HG02852 (cell line): ENCODE results near the gene SLF2.
"Not testable (repeated sequence)": the region's sequence is repeated elsewhere in the genome, so short reads cannot be mapped to it uniquely, and the experiment has no call there.

ENCODE experiments used
- ATAC-seq: cut with Tn5 transposase; IDR thresholded peaks from one replicate; pipeline ENCODE4 v1.9.1; 2021; ENCODE audit warnings: mild to moderate bottlenecking, moderate library complexity; ENCODE audit not compliant: unreplicated experiment

SLF2 gene

DNA sequence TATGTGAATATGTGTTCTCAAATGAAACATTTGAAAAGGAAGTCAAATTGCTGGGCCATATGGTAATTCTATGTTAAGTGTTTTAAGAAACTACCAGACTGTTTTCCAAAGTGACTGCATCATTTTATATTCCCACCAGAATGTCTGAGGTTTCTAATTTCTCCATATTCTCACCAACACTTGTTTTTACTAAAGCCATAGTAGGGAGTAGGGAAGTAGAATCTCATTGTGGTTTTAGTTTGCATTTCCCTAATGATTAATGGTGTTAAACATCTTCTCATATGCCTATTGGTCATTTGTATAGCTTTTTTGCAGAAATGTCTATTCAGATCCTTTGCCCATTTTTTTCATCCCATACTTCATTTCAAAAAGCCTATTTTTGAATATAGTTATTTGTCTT, 47.5 kb downstream of the SLF2 start:
- no peak for ATAC-seq

DNA sequence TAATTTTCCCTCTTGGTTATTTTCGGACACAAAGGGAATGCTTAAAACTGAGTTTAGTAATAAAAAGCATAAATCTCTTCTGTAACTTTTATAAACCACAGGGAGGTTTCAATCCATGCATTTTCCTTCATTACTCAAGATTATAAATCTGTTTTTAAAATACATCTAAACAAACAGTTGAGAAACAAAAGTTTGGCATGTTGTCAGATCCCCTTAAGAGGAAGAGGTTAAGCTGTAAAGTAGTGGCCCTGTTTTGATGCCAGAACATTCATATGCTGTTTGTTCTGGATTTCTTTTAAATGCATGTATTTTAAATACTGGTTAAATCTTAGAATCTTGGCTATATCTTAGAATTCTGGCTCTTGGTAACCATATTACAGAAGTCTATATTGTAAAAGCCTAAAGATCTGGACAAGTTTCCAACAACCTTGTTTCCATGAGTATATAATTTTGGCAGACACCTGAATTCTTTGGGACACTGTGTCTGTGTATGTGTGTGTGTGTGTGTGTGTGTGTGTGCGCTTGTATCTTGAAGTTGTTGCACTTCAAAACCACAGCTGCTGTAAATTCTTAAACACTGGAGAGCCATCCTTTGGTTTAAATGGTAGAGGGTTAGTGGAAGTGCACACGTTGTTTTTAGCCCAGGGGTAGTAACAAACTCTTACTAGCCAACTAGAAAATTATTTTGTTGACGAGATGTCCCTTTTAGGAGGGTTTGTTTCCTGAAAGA, 49.8 kb downstream of the SLF2 start:
- no peak for ATAC-seq

DNA sequence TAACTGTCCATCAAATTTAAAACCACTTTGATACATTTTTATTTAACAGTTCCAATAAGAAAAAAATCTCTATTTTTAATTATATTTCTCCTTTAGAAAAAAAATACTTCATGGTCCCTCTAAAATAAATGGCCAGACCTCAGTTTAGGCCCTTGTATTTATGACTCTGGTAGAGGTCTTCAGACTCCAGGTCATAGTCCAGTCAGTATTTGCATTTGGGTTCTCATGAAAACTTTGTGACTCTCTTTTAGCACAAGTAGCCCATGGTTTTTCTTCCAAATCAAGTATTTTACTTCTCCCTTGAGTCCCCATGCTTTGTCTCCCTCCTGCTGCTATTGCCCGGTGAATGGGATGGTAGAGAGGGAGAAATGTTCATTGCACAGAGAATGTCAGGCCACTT, 51.1 kb downstream of the SLF2 start:
- no peak for ATAC-seq

DNA sequence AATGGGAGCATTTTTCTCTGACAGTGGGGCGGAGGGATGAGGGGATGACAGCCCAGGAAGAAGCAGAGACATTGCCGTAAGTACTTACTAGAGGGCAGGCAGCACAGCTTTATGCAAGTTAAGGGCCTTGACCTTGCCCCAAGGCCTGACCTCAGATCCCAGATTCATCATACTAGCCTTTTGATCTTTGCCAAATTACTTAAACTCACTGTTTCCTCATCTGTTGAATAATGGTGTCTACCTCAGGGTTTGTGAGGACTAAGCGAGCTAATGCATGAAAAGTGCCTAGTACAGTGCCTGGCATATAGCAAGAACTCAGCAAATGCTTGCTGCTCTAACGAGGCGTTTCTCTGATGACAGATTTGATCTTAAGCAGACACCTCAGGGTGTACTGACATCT, 53.1 kb downstream of the SLF2 start:
- no peak for ATAC-seq

DNA sequence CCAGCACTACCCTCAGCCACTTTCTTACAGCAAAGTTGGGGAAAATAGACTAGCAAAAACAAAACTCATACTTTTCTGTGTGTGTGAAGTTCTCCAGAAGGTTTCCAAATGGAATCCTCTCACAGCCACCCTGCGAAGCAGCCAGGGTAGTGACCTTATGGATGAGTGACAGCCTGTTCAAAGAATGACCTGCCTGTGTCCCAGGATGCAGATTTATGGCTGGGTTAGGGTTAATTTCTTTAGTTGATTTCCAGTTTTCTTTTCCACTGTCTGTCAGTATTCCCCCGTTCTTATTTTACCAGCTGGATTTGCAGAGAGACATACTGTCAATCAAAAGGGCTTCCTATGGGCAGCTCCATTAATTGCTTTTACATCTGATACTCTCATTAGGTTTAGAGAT, 54.1 kb downstream of the SLF2 start:
- ATAC-seq = no peak

DNA sequence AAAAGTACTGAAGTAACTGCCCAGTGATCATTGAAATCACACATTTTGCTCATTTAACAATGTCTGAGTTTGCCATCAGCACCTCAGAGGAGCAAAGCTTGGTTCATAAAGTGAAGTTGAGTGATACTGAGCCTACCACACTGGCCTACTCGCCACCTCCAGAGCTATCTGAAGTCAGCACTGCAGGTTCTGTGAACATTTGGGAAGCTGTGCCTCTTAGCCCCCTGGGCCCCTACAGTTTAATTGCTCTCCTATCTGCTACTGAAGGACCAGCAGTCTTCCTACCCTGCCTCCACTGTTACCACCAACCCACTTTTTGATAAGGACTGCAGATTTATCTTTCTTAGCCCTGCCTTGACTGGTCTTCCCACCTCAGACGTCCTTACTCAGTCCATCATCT, 54.6 kb downstream of the SLF2 start:
- ATAC-seq = no peak

DNA sequence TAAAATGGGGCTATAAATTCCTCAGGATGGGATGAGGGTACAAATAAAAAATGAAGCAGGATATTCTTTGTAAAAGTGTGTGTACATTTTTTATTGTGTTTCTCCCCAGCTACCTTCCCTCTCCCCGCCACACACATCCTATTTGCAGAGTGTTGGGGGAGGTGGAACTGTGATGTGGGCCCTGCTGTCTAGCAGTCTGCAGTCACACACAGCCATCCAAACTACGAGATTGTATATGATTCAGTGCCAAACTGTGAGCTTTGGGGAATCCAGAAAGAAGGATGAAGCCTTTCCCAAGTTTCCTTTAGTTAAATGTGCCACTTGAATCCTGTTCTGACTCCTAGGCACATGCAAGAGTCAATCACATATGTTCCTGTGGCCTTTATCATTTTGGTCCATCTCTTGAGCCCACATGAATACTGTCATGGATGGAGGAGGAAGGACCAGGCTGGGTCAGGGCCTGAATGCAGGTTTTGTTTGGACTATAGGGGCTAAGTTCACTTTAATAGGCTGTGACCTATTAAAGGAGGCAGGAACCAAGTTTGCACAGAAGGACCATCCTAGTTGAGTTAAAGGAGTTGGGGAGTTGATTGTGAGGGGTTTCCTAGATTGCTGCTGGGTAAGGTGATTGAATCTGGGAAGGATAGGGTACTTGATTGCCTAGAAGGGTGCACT, 55.4 kb downstream of the SLF2 start:
- ATAC-seq = no peak

DNA sequence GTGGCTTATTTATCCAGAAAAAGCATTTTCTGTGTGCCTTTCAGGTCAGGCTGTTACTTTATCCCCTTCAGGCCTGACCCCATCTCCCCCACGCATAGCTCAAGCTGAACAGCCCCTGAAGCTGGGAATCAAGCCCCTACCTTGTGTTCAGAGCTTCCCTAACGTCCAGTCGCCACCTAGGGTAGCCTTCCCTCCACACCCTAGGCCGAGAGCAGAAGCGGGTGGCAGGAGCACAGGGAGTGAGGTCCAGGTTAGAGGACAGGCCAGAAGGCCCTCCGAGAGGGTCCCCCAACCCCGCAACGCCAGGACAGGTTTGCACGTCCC, 56.1 kb downstream of the SLF2 start:
- ATAC-seq = no peak

DNA sequence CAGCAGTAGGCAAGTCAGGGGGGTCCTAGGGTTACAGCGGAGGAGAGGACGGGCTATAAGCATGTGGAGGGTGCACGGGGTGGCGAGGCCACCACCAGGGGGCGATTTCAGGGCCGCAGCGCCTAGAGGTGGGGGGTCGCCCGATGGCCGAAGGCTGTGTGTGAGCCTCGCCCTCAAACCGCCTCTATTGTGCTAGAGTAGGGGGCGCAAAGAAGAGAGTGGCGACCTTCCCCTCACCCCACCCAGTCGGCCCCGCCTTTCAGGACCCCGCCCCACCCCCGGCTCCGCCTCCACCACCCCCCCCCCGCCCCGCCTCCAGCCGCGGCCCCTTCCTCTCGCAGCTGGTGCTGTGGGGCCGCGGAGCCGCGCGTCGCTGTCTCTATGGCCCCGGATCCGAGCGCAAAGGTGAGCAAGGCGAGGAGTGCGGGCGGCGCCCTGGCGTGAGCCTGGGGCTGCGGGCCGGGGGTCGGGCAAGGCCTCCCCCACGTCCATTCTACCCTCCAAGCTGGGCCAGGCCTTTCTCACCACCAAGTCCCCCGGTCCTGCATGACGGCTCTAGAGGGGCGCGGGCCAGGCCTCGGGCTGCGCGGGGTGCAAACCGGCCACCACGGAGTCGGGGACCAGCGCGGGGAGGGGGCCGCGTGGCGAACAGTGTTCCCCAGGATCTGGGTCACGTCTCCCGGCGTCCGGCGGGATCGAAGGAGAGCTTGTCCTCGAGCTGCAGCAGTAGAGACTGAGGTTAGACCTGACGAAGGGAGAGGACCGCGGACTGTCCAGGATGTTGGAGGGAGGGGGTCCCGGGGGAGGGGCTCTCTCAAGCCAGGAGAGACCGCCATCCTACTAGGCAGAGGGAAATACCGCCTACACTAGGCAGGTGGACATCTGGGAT, 56.7 kb downstream of the SLF2 start, which contains the start of gene SEMA4G:
Gene SEMA4G (plus strand): TSS at position 318 of the 889 bp plus-strand sequence. CDS start 3,409 bp downstream, outside the sequence.
- ATAC-seq = no peak

DNA sequence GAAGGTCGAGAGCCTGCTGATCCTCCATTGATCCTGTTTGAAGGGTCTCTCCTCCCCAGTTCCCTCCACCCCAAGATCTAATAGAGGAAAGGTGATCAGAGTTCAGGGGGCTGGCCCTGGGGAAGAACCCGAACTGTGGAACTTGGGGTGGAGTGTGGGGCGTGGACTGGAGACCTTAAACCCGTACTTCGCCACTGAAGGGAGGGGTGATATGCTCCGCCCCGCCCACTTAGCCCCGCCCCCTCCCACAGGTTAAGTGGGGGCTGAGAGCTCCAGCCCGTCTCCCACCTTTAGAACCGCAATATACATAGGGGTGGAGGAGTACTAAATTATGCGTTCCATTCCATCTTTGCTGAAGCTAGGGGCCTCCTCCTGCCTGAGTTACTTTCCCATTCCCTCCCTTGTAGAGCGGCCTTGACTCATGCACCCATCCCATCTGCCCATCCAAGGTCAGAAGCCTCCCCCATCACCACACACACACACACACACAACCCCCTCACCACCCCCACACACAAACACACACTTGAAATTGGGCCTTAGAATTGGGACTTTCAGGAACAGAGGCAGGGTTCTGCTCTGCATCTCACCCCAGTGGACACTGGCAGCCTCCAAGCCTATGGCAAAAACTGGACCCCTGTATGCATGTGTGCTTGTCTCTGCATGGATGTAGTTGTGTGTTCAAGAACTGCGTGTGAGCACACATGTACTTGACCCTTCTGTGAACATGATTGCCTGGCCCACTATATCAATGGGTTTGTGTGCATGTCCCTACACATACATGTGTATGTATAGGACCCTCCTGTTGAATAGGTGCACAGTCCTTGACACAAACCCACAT, 57.5 kb downstream of the SLF2 start:
- no peak for ATAC-seq

DNA sequence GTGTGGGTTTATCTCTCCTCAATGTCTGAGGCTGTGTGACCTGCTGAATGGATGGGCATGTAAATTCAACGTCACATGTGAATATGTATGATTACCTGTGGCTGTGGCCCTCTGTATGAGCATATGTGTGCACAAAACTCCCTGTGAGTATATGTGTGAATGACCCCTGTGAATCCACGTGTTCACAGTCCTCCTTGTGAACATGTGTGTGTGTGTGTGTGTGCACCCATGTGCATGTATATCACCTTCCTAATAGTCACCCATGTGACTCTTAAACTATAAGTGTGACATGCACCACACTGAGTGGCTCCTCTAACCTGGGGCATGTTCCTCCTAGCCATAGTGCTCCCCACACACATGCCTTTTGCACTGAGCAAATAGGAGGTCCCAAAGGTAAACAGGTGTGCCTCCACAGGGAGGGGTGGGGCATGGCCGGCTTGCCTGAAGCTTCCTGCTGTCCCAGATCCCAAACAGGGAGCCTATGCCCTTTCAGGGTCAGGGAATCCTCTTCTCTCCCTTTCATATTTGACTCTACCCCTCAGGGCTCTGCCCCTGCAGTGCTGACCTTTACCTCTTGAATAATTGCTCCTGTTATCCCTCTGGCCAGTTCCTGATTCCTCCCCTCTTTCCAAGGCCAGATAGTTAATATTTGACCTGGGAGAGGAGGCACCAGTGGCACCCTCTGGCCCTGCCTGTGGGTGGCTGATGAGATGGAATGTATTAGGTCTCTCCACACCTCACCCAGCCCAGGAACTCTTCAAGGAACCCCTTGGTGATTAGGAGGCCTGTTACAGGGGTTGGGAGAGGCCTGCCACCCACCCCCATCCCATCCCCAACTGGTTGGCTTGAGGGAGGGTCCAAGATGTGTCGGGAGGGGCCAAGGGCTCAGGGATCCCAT, 58.4 kb downstream of the SLF2 start:
- ATAC-seq = no peak

DNA sequence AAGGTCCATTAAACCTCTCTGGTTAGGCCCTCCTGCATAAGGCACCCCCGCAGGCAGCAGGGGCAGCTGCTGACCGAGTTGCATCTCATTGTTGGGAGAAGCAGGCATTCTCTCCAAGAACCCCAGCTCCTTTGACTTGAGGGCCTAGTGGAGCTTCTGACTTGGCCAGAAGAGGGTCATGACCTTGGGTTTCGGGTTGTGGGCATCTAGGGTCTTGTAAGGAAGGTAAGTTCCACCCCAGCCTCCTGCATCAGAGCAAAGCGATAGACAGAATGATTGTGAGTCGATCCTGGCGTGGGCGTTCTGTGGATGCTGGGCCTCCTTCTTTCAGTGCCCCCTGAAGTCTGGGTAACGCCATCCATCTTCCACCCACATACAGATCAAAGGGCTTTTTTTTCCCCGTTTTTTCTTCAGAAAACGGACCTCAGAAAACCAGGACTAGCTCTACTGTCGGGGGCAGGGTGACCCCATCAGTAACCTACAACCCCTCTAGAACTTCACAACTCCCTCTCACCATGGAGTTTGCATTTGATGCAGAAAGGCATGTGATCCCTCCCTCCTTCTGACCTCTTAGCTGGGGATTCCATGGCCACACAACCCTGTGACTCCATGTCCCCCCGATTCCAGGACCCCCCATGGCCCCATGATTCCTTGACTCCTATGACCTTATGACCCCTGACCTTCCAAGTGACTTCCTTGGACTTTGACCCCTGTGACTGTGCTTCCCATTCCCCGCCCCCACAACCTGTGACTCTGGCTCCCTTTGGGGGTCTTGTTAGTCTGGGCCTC, 59.5 kb downstream of the SLF2 start:
- ATAC-seq = no peak

DNA sequence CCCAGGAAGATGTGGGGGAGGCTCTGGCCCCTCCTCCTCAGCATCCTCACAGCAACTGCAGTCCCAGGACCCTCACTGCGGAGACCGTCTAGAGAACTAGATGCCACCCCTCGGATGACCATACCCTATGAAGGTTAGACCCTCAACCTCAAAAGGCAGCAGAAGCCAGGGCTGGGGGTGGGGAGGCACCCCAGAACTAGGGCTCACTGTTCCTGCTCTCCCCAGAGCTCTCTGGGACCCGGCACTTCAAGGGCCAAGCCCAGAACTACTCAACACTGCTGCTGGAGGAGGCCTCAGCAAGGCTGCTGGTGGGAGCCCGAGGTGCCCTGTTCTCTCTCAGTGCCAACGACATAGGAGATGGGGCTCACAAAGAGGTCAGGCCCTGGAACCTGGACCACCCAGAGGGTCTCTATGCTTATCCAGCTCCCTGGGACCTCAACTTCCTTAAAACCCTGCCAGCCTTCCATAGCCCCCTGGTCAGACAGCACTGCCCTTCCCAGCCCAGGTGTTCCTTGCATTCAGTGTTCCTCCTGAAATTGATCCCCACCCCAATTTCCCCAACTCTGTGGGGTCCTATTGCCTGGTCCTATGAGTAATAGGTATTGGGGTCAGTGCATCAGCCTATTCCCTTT, 60.3 kb downstream of the SLF2 start:
- no peak for ATAC-seq

DNA sequence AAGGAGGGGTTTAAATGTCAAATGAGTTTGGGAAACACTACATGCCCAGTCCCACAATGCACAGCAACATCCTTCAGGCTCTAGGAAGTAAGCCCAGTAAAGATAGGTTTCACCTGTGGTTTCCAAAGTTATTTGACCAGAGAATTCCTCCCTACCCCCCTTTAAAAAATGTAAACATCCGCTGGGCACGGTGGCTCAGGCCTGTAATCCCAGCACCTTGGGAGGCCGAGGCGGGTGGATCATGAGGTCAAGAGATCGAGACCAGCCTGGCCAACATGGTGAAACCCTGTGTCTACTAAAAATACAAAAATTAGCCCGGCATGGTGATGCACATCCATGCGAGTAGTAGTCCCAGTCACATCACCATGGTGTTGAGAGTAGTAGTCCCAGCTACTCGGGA, 62.6 kb downstream of the SLF2 start:
- not testable (repeated sequence) for ATAC-seq

DNA sequence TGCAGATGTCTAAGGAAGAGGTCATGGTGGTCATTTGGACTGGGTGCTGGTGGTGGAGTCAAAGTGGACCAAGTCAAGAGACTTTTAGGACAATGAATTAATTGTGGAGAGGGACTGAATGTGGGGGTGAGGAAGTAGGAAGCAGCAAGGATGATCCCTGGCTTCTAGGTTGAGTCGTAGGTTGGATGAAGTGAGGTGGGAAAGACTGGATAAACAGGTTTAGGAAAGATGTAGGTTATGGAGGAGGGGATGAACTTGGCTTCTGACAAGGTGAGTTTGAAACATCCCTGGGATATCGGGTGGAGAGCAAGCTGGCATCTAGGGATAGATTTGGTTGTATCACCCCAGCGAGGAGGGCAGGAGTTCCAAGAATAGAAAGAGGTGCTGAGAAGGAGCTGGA, 64.1 kb downstream of the SLF2 start:
- ATAC-seq = no peak

DNA sequence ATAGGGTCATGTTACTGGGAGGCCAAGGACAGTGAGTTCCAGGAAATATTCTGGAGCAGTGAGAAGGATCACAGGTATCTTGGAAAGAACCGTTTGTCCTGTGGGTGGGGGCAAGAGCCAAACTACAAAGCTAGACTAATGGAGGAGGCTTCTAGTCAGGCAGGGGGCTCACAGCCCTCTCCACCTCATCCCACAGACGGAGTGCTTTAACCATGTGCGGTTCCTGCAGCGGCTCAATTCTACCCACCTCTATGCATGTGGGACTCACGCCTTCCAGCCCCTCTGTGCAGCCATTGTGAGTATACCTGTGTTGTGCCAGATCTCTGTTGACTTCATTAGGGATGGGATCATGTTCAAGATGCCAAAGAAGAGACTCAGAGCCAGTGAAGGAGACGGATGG, 64.7 kb downstream of the SLF2 start:
- ATAC-seq = no peak

DNA sequence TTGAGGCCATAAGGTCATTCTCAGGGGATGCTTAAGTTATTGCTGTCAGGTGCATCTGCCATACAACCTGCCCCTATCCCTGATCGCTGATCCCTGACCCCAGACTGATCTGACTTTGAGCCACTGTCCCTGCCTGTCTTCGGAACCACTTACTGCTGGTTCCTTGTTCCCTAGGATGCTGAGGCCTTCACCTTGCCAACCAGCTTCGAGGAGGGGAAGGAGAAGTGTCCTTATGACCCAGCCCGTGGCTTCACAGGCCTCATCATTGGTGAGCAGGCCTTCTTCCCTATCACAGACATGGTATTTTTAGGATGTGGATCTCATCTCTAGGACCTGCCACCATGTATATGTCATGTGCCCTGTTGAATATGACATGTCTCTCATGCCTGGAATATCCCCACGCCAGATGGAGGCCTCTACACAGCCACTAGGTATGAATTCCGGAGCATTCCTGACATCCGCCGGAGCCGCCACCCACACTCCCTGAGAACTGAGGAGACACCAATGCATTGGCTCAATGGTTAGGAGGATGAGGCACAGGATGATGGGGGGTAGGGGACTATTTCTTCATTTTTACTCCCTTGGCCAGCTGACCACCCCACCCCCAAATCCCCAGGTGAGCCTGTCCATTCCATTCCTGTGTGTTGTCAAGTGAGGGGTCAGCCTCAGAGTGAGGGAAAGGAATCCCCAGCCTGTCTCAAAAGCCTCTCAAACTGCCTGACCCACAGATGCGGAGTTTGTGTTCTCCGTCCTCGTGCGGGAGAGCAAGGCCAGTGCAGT, 65.5 kb downstream of the SLF2 start:
- ATAC-seq = no peak

DNA sequence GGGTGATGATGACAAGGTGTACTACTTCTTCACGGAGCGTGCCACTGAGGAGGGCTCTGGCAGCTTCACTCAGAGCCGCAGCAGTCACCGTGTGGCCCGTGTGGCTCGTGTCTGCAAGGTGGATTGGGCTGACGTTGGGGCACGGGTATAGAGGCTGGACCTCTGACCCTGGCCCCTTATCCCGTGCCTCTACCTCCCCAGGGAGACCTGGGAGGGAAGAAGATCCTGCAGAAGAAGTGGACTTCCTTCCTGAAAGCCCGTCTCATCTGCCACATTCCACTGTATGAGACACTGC, 66.1 kb downstream of the SLF2 start:
- no peak for ATAC-seq
